BJ (cell line): ENCODE results near the gene RPP38. TPM values are rescaled to one million over a fixed set of nuclear protein-coding genes. Genes with fewer than 3 reads are reported as not detected.

ENCODE experiments used
- CTCF ChIA-PET: fragments of 350-600 bp; formaldehyde crosslinking; extraction: SDS; loops from one replicate; lab custom pipeline; 2021; ENCODE audit warnings: antibody characterized with exemption, inconsistent platforms; lab: Yijun Ruan, JAX
- POLR2A ChIA-PET: fragments of 300-600 bp; sonication (Branson Sonifier 250); formaldehyde crosslinking; extraction: SDS; loops from one replicate; lab custom pipeline; 2021; ENCODE audit warnings: antibody characterized with exemption; lab: Charles Lee
- DNase-seq: peaks from one replicate; pipeline ENCODE4 v3.0.0-alpha.2; 2011; ENCODE audit warnings: low read depth
- H3K27me3 ChIP-seq: 2 replicates; pipeline ENCODE4 v1.6.0; 2011; ENCODE audit warnings: low read length; ENCODE audit not compliant: control insufficient read depth, insufficient read depth
- H3K36me3 ChIP-seq: 2 replicates; pipeline ENCODE4 v1.5.1; 2011; ENCODE audit warnings: low read length; ENCODE audit not compliant: control insufficient read depth, insufficient read depth
- H3K4me3 ChIP-seq: 2 replicates; pipeline ENCODE4 v1.5.1; 2011; ENCODE audit warnings: low read depth, mild to moderate bottlenecking, control low read depth, low read length
- CTCF ChIP-seq: IDR thresholded peaks from 2 replicates; pipeline ENCODE4 v1.5.1; 2011; ENCODE audit warnings: low read depth, mild to moderate bottlenecking, control low read depth, inconsistent platforms, low read length, moderate library complexity; ENCODE audit not compliant: insufficient read depth
- polyA plus RNA-seq: library from polyadenylated mRNA; depleted of rRNA; stranded (reverse); fragments of >200 nt; gene quantifications from 2 replicates; pipeline ENCODE4 v1.2.3, GENCODE V29; 2011

Gene RPP38
- polyA plus RNA-seq, 1 experiment = 15.9 TPM

- H3K4me3 ChIP-seq = no peak overlapping the region
- ChIA-PET CTCF (no interaction called here), POLR2A (no interaction called here)
- no peak for DNase-seq
- H3K27me3 ChIP-seq = no peaks in the 10 kb centered on the region
- no peaks in the 10 kb centered on the region for H3K36me3 ChIP-seq
- no peak for TF ChIP-seq CTCF
These were observed 24.8 kb upstream of the RPP38 start for GRCh38 chr10:15072358-15072757.

GRCh38 chr10:15075421-15075820 is 21.7 kb upstream of the RPP38 start:
- no peak for TF ChIP-seq CTCF
- CTCF ChIA-PET = no interaction called here

GRCh38 chr10:15083674-15084501 is 13.3 kb upstream of the RPP38 start:
- Histone ChIP-seq H3K36me3 (no peaks in the 10 kb centered on the region), H3K4me3 (peak overlapping the region; percentile 45), H3K27me3 (no peaks in the 10 kb centered on the region)
- no peak for TF ChIP-seq CTCF
- POLR2A ChIA-PET = no interaction called here
- DNase-seq = no peak
- CTCF ChIA-PET = interaction anchor here (0.8 to 1.2 kb wide), 2 partner anchors 15 to 23 kb away, joined by 3 to 4 read pairs; no protein-coding TSS in a partner anchor

More at GRCh38 chr10:15075421-15075820, 21.7 kb upstream of the RPP38 start:
- Histone ChIP-seq H3K36me3 (no peaks in the 10 kb centered on the region), H3K4me3 (no peak overlapping the region), H3K27me3 (no peaks in the 10 kb centered on the region)
- POLR2A ChIA-PET = no interaction called here
- DNase-seq = no peak

GRCh38 chr10:15084502-15084922 is 12.6 kb upstream of the RPP38 start:
- TF ChIP-seq CTCF = peak; percentile 26; the same call in 1 of the 2 replicates
- ChIA-PET CTCF (interaction anchor here (0.8 kb wide), 1 partner anchor 15 kb away, joined by 3 read pairs; no protein-coding TSS in a partner anchor), POLR2A (no interaction called here)
- no peaks in the 10 kb centered on the region for H3K36me3 ChIP-seq
- DNase-seq = peak; percentile 81
- H3K4me3 ChIP-seq = peak overlapping the region; percentile 45
- no peaks in the 10 kb centered on the region for H3K27me3 ChIP-seq

- ChIA-PET CTCF (no interaction called here), POLR2A (no interaction called here)
- Histone ChIP-seq H3K27me3 (no peaks in the 10 kb centered on the region), H3K4me3 (peak within 1 kb of the TSS; percentile 71), H3K36me3 (no peaks in the 10 kb centered on the region)
- DNase-seq = peak; percentile 23
- peak; percentile 27; the same call in 1 of the 2 replicates for TF ChIP-seq CTCF
These were observed 8.5 kb upstream of the RPP38 start, which contains the start of gene ACBD7 for GRCh38 chr10:15088428-15089261. ACBD7 (minus strand) TSS chr10:15088776; CDS start chr10:15088728, 48 bp downstream.
